Osteoblast (primary cell): ENCODE data around the gene DISC1. TPM values are rescaled to one million over a fixed set of nuclear protein-coding genes. Genes with fewer than 3 reads are reported as not detected.
A peak's percentile ranks its signal among the peaks of the same experiment; 100 is the strongest.

Experiments
- DNase-seq: peaks from one replicate; pipeline ENCODE4 v3.0.0; 2011; ENCODE audit warnings: low spot score, mixed read lengths; ENCODE audit not compliant: insufficient read length; ENCODE audit errors: missing footprints
- H2AFZ ChIP-seq: 2 replicates; pipeline ENCODE4 v1.6.0; 2011; ENCODE audit warnings: mild to moderate bottlenecking, low read length
- H3K27ac ChIP-seq: 2 replicates; pipeline ENCODE4 v1.5.1; 2011; ENCODE audit warnings: mild to moderate bottlenecking, low read depth, low read length, moderate library complexity
- H3K27me3 ChIP-seq: 2 replicates; pipeline ENCODE4 v1.6.0; 2012; ENCODE audit warnings: mild to moderate bottlenecking, control low read depth, inconsistent platforms, low read length, moderate library complexity; ENCODE audit not compliant: insufficient read depth
- H3K36me3 ChIP-seq: 2 replicates; pipeline ENCODE4 v1.5.1; 2011; ENCODE audit warnings: mild to moderate bottlenecking, low read length, control low read depth, moderate library complexity; ENCODE audit not compliant: insufficient read depth
- H3K4me1 ChIP-seq: 2 replicates; pipeline ENCODE4 v1.5.1; 2011; ENCODE audit warnings: mild to moderate bottlenecking, low read length, control low read depth, moderate library complexity; ENCODE audit not compliant: insufficient read depth
- H3K4me2 ChIP-seq: 2 replicates; pipeline ENCODE4 v1.6.0; 2011; ENCODE audit warnings: mild to moderate bottlenecking, low read length; ENCODE audit not compliant: insufficient read depth
- H3K4me3 ChIP-seq: fragments of 200-600 bp; sonication (generic); 3 replicates; pipeline ENCODE4 v1.5.1; 2012; ENCODE audit warnings: mild to moderate bottlenecking, low read length, inconsistent platforms; ENCODE audit not compliant: insufficient read depth
- H3K79me2 ChIP-seq: 2 replicates; pipeline ENCODE4 v1.6.0; 2012; ENCODE audit warnings: mild to moderate bottlenecking, low read length, control low read depth, inconsistent platforms; ENCODE audit not compliant: insufficient read depth
- H3K9me3 ChIP-seq: 2 replicates; pipeline ENCODE4 v1.5.1; 2011; ENCODE audit warnings: low read depth, low read length, control low read depth
- H4K20me1 ChIP-seq: 2 replicates; pipeline ENCODE4 v1.6.0; 2012; ENCODE audit warnings: mild to moderate bottlenecking, low read length, control low read depth; ENCODE audit not compliant: insufficient read depth
- CTCF ChIP-seq: IDR thresholded peaks from 2 replicates; pipeline ENCODE4 v1.5.1; 2011; ENCODE audit warnings: mild to moderate bottlenecking, low read depth, low read length, moderate library complexity; ENCODE audit errors: extremely low read depth
- total RNA-seq: library from RNA; depleted of rRNA; stranded (reverse); fragments of >200 nt; gene quantifications from 2 replicates; pipeline ENCODE4 v1.2.3, GENCODE V29; 2012

The DISC1 gene
- total RNA-seq, 1 donor = 11.9 TPM

GRCh38 chr1:231702331-231702730, 75.7 kb downstream of the DISC1 start:
- H3K9me3 ChIP-seq = no peaks in the 10 kb centered on the region
- no peaks in the 10 kb centered on the region for H3K36me3 ChIP-seq
- no peak for TF ChIP-seq CTCF
- H3K4me1 ChIP-seq = peaks cover 18% of the 10 kb centered on the region
- peak overlapping the region; percentile 43 for H3K4me2 ChIP-seq
- DNase-seq = no peak
- H2AFZ ChIP-seq = no peak overlapping the region
- H3K79me2 ChIP-seq = no peaks in the 10 kb centered on the region
- no peak overlapping the region for H3K4me3 ChIP-seq
- H4K20me1 ChIP-seq = no peaks in the 10 kb centered on the region
- no peak overlapping the region for H3K27ac ChIP-seq
- no peaks in the 10 kb centered on the region for H3K27me3 ChIP-seq

- DNase-seq = no peak
- Histone ChIP-seq H4K20me1 (no peaks in the 10 kb centered on the region), H3K4me1 (peaks cover 22% of the 10 kb centered on the region), H3K36me3 (no peaks in the 10 kb centered on the region), H3K4me2 (peak overlapping the region; percentile 43), H3K4me3 (no peak overlapping the region), H3K27ac (no peak overlapping the region), H3K27me3 (no peaks in the 10 kb centered on the region), H2AFZ (no peak overlapping the region), H3K79me2 (no peaks in the 10 kb centered on the region), H3K9me3 (no peaks in the 10 kb centered on the region)
- TF ChIP-seq CTCF = no peak
These were observed 76.2 kb downstream of the DISC1 start for GRCh38 chr1:231702804-231703203.

- DNase-seq = no peak
- no peaks in the 10 kb centered on the region for H3K27me3 ChIP-seq
- H3K27ac ChIP-seq = no peak overlapping the region
- TF ChIP-seq CTCF = no peak
- no peaks in the 10 kb centered on the region for H4K20me1 ChIP-seq
- no peak overlapping the region for H3K4me2 ChIP-seq
- peaks cover 21% of the 10 kb centered on the region for H3K4me1 ChIP-seq
- H3K4me3 ChIP-seq = no peak overlapping the region
- H3K79me2 ChIP-seq = no peaks in the 10 kb centered on the region
- H3K36me3 ChIP-seq = no peaks in the 10 kb centered on the region
- H3K9me3 ChIP-seq = no peaks in the 10 kb centered on the region
- no peak overlapping the region for H2AFZ ChIP-seq
These were observed 79.5 kb downstream of the DISC1 start for GRCh38 chr1:231705806-231706760.

GRCh38 chr1:231706934-231707333, 80.3 kb downstream of the DISC1 start:
- no peak for TF ChIP-seq CTCF
- DNase-seq = no peak
- Histone ChIP-seq H3K36me3 (no peaks in the 10 kb centered on the region), H3K9me3 (no peaks in the 10 kb centered on the region), H3K4me2 (no peak overlapping the region), H3K27me3 (no peaks in the 10 kb centered on the region), H3K27ac (no peak overlapping the region), H3K79me2 (no peaks in the 10 kb centered on the region), H3K4me1 (peaks cover 21% of the 10 kb centered on the region), H2AFZ (no peak overlapping the region), H3K4me3 (no peak overlapping the region), H4K20me1 (no peaks in the 10 kb centered on the region)
